ENCODE data around the gene TEKT2.

Gene TEKT2

DNA sequence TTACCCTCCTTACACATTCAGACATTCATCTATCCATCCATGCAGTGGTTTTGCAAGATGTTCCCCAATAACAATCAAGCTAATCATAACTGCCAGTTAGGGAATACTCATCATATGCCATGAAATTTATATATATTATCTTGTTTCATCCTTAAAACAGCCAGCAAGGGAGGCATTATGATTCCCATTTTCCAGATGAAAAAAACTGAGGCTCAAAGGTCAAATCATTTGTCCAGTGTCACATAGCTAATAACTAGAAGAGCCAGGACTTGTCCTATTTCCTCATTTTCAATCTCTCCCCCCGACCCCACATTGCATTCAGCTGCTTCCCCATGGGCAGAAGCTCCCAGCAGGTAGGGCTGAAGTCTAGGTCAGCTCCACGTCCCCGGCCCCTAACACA lies 48.1 kb downstream of the TEKT2 start:
- TF ChIP-seq, protein P1, sequence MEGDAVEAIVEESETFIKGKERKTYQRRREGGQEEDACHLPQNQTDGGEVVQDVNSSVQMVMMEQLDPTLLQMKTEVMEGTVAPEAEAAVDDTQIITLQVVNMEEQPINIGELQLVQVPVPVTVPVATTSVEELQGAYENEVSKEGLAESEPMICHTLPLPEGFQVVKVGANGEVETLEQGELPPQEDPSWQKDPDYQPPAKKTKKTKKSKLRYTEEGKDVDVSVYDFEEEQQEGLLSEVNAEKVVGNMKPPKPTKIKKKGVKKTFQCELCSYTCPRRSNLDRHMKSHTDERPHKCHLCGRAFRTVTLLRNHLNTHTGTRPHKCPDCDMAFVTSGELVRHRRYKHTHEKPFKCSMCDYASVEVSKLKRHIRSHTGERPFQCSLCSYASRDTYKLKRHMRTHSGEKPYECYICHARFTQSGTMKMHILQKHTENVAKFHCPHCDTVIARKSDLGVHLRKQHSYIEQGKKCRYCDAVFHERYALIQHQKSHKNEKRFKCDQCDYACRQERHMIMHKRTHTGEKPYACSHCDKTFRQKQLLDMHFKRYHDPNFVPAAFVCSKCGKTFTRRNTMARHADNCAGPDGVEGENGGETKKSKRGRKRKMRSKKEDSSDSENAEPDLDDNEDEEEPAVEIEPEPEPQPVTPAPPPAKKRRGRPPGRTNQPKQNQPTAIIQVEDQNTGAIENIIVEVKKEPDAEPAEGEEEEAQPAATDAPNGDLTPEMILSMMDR (IDR thresholded peaks at IDR 0.05; ENCODE audit: low read depth, low read length), result no peak
- no peak for DNase-seq (ENCODE audit: extremely low read depth, low read depth)

DNA sequence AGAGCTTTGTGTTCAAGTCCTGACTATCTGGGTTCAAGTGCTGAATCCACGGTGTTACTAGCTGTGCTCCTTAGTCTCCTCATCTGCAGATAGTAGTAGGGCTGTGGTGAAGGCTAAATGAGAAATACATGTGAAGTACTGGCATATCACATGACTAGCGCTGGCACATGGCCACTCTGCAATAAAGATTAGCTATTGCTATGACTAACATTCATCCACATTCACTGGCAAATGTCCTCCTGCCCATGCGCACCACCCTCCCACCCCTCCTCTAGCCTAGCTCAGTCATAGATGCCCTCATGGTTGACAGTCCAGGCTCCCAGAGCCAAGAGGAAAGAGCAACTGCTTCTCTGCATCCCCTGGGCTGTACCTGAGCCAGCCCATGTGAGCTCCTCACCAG lies 49.6 kb downstream of the TEKT2 start:
- TF ChIP-seq, protein P1 (IDR thresholded peaks at IDR 0.05; ENCODE audit: low read depth, low read length), result no peak
- DNase-seq (ENCODE audit: extremely low read depth, low read depth), result peak; percentile 91

DNA sequence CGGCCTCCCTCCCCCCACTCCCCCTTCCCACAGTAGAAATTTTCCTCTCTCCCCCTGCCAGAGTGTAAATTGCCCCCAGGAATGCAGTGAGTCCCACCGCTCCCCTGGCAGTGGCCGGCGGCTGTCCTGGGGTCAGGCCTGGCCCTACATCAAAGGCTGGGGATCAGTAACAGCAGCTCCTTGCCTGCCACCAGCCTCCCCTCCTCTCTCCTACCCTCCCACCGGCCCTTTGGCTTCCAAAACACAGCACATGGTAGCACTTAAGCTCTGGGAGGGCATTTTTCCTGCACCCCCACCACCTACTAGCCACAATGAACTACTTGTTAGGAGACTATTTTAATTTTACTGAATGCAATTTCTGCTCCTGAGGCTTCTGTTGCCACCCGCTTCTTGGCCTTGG lies 50.1 kb downstream of the TEKT2 start:
- no peak for DNase-seq (ENCODE audit: extremely low read depth, low read depth)
- TF ChIP-seq, protein P1 (IDR thresholded peaks at IDR 0.05; ENCODE audit: low read depth, low read length), result no peak

- TF ChIP-seq, protein P1 (IDR thresholded peaks at IDR 0.05; ENCODE audit: low read depth, low read length), result peak; percentile 72
- DNase-seq (ENCODE audit: extremely low read depth, low read depth), result no peak
Observed at GRCh38 chr1:36134505-36135329, 50.8 kb downstream of the TEKT2 start.

GRCh38 chr1:36135330-36135667 lies 51.4 kb downstream of the TEKT2 start:
- DNase-seq (ENCODE audit: extremely low read depth, low read depth), result no peak
- TF ChIP-seq, protein P1 (IDR thresholded peaks at IDR 0.05; ENCODE audit: low read depth, low read length), result no peak

- no peak for DNase-seq (ENCODE audit: extremely low read depth, low read depth)
- TF ChIP-seq, protein P1 (IDR thresholded peaks at IDR 0.05; ENCODE audit: low read depth, low read length), result no peak
Observed at GRCh38 chr1:36135796-36136195, 51.9 kb downstream of the TEKT2 start.

DNA sequence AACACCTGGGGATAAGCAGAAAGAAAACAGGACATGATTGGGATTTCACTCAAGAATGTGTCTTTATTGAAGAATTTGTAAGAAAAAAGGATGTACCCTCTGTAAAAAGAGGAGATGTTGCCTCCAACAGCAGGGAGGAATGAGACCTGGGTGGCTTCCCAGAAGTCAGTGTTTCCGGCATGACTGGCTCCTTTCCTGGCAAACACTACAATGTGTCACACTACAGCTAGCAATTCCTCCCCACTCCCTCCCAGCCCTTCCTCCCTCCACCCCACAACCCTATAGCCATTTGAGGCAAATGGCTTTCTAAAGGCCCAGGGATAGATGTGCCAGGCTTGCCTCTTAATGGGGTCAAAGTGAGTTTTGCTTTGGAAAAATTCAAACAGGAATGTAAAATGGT lies 52.6 kb downstream of the TEKT2 start:
- DNase-seq (ENCODE audit: extremely low read depth, low read depth), result peak; percentile 69
- TF ChIP-seq, protein P1 (IDR thresholded peaks at IDR 0.05; ENCODE audit: low read depth, low read length), result no peak

Data from AG09319 (cell line).